ENCODE measurements around the gene ZFP64. TPM values are rescaled to one million over a fixed set of nuclear protein-coding genes. Genes with fewer than 3 reads are reported as not detected.

Gene ZFP64
- total RNA-seq, 1 experiment from 2014 or later, result 25.6 TPM

DNA sequence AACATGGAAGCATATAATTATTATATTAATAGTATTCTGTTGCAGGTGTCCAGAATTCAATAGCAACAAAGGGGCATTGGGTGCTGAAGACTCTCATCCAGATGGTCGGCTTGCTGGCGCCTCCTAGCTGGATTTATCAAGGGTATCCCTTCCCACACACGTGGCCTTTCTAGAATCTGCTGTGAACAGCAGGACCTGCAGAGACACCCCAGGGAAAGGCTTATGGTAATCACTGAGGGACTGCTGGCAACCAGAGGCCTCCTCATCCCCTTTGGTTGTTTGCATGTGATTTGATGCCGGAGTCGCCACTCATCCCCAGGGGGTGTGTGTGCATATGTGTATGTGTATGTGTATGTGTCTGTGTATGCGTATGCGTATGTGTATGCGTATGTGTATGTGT, 20.6 kb downstream of the ZFP64 start:
- Mint-ChIP-seq H3K9me3 (ENCODE audit: low read depth, unreplicated experiment) (no peaks in the 10 kb centered on the region), H3K4me1 (ENCODE audit: low read depth, unreplicated experiment) (no peaks in the 10 kb centered on the region), H3K27ac (ENCODE audit: unreplicated experiment) (no peak overlapping the region), H3K27me3 (ENCODE audit: unreplicated experiment) (no peaks in the 10 kb centered on the region), H3K4me3 (ENCODE audit: low read depth, unreplicated experiment) (no peak overlapping the region), H3K36me3 (ENCODE audit: insufficient read depth, unreplicated experiment) (peaks cover 10% of the 10 kb centered on the region)
- BruUV-seq (replicated peaks), result no TSS peak
- DNase-seq, result no peak
- TF ChIP-seq, protein P1, sequence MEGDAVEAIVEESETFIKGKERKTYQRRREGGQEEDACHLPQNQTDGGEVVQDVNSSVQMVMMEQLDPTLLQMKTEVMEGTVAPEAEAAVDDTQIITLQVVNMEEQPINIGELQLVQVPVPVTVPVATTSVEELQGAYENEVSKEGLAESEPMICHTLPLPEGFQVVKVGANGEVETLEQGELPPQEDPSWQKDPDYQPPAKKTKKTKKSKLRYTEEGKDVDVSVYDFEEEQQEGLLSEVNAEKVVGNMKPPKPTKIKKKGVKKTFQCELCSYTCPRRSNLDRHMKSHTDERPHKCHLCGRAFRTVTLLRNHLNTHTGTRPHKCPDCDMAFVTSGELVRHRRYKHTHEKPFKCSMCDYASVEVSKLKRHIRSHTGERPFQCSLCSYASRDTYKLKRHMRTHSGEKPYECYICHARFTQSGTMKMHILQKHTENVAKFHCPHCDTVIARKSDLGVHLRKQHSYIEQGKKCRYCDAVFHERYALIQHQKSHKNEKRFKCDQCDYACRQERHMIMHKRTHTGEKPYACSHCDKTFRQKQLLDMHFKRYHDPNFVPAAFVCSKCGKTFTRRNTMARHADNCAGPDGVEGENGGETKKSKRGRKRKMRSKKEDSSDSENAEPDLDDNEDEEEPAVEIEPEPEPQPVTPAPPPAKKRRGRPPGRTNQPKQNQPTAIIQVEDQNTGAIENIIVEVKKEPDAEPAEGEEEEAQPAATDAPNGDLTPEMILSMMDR (IDR thresholded peaks at IDR 0.05; ENCODE audit: unreplicated experiment), result no peak
- CTCF ChIA-PET, result interaction anchor here (0.6 kb wide), 1 partner anchor 22 kb away, joined by 4 read pairs; no protein-coding TSS in a partner anchor
- intact Hi-C loops (cut with micrococcal nuclease; ENCODE audit: unreplicated experiment), result no loop called here

DNA sequence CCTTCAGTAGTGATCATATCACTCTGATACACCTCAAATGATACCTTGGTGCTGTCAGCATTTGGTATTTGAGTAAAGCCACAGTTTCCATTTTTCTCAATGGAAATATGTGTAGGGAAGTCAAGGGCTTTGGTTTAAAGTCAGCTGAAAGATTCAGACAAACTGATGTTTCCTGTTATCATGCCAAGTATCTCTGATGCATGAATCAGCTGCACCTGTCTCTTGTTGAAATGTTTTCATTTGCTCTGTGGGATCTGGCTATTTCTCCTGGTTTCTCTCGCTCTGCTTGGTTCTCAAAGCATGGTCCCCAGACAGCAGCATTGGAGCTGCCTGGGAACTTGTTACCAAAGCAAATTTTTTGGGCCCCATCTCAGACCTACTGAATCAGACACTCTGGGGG, 23.5 kb downstream of the ZFP64 start:
- no peaks in the 10 kb centered on the region for H3K4me1 Mint-ChIP-seq (ENCODE audit: low read depth, unreplicated experiment)
- H3K27me3 Mint-ChIP-seq (ENCODE audit: unreplicated experiment), result no peaks in the 10 kb centered on the region
- TF ChIP-seq, protein P1 (IDR thresholded peaks at IDR 0.05; ENCODE audit: unreplicated experiment), result no peak
- H3K27ac Mint-ChIP-seq (ENCODE audit: unreplicated experiment), result no peak overlapping the region
- no peak overlapping the region for H3K4me3 Mint-ChIP-seq (ENCODE audit: low read depth, unreplicated experiment)
- intact Hi-C loops (cut with micrococcal nuclease; ENCODE audit: unreplicated experiment), result no loop called here
- CTCF ChIA-PET, result no interaction called here
- no peak for DNase-seq
- peaks cover 3% of the 10 kb centered on the region for H3K36me3 Mint-ChIP-seq (ENCODE audit: insufficient read depth, unreplicated experiment)
- no peaks in the 10 kb centered on the region for H3K9me3 Mint-ChIP-seq (ENCODE audit: low read depth, unreplicated experiment)
- BruUV-seq (replicated peaks), result no TSS peak

DNA sequence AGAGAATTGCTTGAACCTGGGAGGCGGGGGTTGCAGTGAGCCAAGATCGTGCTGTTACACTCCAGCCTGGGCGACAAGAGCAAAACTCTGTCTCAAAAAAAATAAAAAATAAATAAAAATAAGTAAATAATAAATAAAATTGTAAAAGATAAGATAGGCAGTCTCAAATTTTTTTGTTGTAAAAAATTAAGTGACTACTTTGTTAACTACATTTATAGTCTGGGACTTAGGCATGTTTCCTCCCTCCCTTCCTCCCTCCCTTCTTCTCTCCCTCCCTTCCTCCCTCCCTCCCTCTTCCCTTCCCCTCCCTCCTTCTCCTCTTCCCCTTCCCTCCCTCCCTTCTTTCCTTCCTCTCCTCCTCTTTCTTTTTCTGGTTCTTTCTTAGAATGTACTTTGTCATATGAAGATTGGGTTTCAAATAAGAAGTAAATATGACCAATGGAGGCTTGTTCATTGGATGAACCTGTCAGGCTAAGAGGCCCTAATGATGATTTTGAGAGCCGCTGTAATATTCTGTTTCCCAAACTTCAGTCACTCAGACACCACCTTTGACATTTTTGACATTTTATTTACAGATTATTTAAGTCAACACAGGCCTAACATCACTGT, 24.2 kb downstream of the ZFP64 start:
- no peaks in the 10 kb centered on the region for H3K9me3 Mint-ChIP-seq (ENCODE audit: low read depth, unreplicated experiment)
- CTCF ChIA-PET, result no interaction called here
- H3K4me1 Mint-ChIP-seq (ENCODE audit: low read depth, unreplicated experiment), result no peaks in the 10 kb centered on the region
- no peaks in the 10 kb centered on the region for H3K27me3 Mint-ChIP-seq (ENCODE audit: unreplicated experiment)
- H3K36me3 Mint-ChIP-seq (ENCODE audit: insufficient read depth, unreplicated experiment), result peaks cover 8% of the 10 kb centered on the region
- intact Hi-C loops (cut with micrococcal nuclease; ENCODE audit: unreplicated experiment), result no loop called here
- H3K27ac Mint-ChIP-seq (ENCODE audit: unreplicated experiment), result no peak overlapping the region
- DNase-seq, result no peak
- TF ChIP-seq, protein P1 (IDR thresholded peaks at IDR 0.05; ENCODE audit: unreplicated experiment), result no peak
- no peak overlapping the region for H3K4me3 Mint-ChIP-seq (ENCODE audit: low read depth, unreplicated experiment)
- no TSS peak for BruUV-seq (replicated peaks)

GRCh38 chr20:52166150-52166549, 25.4 kb downstream of the ZFP64 start:
- no peak for DNase-seq
- Mint-ChIP-seq H3K27ac (ENCODE audit: unreplicated experiment) (no peak overlapping the region), H3K36me3 (ENCODE audit: insufficient read depth, unreplicated experiment) (peaks cover 18% of the 10 kb centered on the region), H3K9me3 (ENCODE audit: low read depth, unreplicated experiment) (no peaks in the 10 kb centered on the region), H3K4me3 (ENCODE audit: low read depth, unreplicated experiment) (no peak overlapping the region), H3K27me3 (ENCODE audit: unreplicated experiment) (no peaks in the 10 kb centered on the region), H3K4me1 (ENCODE audit: low read depth, unreplicated experiment) (no peaks in the 10 kb centered on the region)
- CTCF ChIA-PET, result interaction anchor here (0.6 to 1.0 kb wide), 4 partner anchors 10 to 122 kb away, joined by 3 to 9 read pairs (median 4); no protein-coding TSS in a partner anchor
- intact Hi-C loops (cut with micrococcal nuclease; ENCODE audit: unreplicated experiment), result no loop called here
- BruUV-seq (replicated peaks), result no TSS peak
- TF ChIP-seq, protein P1 (IDR thresholded peaks at IDR 0.05; ENCODE audit: unreplicated experiment), result no peak
